T-helper 1 cell treated with Interleukin-12 subunit alpha and Interleukin-12 subunit beta and Interleukin-4 antibody, amounts not matched to agents 30 μg/mL and 1 μg/mL, for 36 hours (primary cell): ENCODE results near the gene EVC.
A peak's percentile ranks its signal among the peaks of the same experiment; 100 is the strongest.

ENCODE experiments used
- H3K27ac Mint-ChIP-seq: one replicate; pipeline ENCODE4 v1.8.0; 2021; ENCODE audit warnings: mild to moderate bottlenecking, mixed read lengths
- H3K27me3 Mint-ChIP-seq: one replicate; pipeline ENCODE4 v1.8.0; 2021; ENCODE audit warnings: low read depth, mixed read lengths
- H3K36me3 Mint-ChIP-seq: one replicate; pipeline ENCODE4 v1.8.0; 2021; ENCODE audit warnings: low read depth, mixed read lengths
- H3K4me1 Mint-ChIP-seq: one replicate; pipeline ENCODE4 v1.8.0; 2021; ENCODE audit warnings: low read depth, mixed read lengths
- H3K4me3 Mint-ChIP-seq: one replicate; pipeline ENCODE4 v1.8.0; 2021; ENCODE audit warnings: mild to moderate bottlenecking, moderate library complexity, mixed read lengths
- H3K9me3 Mint-ChIP-seq: one replicate; pipeline ENCODE4 v1.8.0; 2021; ENCODE audit warnings: mixed read lengths

Gene EVC

DNA sequence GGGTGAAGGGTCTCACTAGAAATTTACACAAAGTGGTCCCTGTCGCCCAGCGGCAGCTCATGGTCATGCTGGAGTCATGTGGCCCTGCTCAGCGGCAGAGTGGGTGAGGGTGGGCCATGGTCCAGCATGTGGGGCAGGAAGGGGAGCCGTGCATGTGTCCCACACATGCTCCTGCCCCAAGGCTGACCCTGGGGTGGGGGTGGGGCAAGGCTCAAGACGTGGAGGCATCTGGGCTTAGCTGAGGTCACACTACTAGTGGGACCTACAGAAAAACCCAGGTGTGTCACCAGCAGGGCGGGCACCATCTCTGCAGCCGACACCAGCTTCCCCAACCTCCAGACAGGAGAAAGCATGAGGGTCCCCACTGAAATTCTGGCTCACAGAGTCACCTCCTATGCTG is 42.4 kb downstream of the EVC start:
- Mint-ChIP-seq H3K4me3 (no peak overlapping the region), H3K4me1 (no peaks in the 10 kb centered on the region), H3K36me3 (no peaks in the 10 kb centered on the region), H3K27me3 (no peaks in the 10 kb centered on the region), H3K9me3 (peaks cover 4% of the 10 kb centered on the region), H3K27ac (no peak overlapping the region)

DNA sequence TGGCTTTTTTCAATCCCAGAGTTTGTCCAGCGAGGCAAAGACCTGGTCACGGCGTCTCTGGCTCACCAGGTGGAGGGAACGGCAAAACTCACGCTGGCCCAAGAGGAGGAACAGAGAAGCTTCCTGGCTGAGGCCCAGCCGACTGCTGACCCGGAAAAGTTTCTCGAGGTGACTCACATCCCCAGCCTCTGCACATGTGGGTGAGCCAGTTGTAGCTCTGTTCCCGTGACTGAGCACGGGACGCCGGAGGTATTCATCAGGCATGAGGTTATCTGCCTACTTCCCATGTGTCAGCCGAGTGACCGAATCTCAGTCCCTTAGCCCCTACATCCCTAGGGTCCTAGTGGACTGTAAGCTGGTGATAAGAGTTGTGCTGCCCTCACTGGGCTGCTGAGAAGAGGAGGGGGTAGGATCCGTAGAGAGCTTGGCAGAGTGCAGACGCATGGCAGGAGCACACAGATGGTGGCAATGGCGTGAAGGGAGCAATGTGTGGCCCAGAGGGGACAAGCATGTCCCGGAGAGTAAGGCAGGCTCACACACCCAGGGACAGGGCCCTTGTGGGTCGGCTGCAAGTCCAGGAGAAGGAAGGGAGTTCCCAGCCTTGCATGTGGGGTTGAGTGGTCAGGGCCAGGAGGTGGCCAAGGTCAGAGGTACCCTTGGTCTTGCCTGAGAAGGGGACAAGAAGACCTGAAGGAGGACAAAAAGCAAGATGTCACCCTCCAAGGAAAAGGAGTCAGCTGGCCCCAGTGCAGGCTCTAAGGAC is 42.9 kb downstream of the EVC start:
- H3K27me3 Mint-ChIP-seq: no peaks in the 10 kb centered on the region
- peaks cover 5% of the 10 kb centered on the region for H3K4me1 Mint-ChIP-seq
- H3K27ac Mint-ChIP-seq: no peak overlapping the region
- no peak overlapping the region for H3K4me3 Mint-ChIP-seq
- peaks cover 4% of the 10 kb centered on the region for H3K9me3 Mint-ChIP-seq
- H3K36me3 Mint-ChIP-seq: no peaks in the 10 kb centered on the region

DNA sequence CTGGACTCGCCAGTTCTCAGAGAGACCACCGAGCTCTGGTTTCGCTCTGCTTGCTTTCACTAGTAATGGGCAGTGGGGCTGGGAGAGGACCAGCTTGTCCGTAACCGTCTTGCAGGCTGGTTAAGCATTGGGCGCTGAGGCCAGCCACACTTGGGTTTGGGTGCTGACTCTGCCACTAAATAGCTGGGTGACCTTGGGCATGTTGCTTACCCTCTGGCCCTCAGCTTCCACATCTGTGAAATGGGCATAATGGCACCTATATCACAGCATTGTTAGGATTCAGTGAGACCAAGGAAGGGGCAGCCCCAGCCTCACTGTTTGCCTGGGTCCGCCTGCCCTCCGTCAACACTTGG is 43.5 kb downstream of the EVC start:
- peaks cover 4% of the 10 kb centered on the region for H3K9me3 Mint-ChIP-seq
- H3K27me3 Mint-ChIP-seq: no peaks in the 10 kb centered on the region
- H3K27ac Mint-ChIP-seq: no peak overlapping the region
- H3K4me1 Mint-ChIP-seq: peaks cover 5% of the 10 kb centered on the region
- H3K4me3 Mint-ChIP-seq: no peak overlapping the region
- no peaks in the 10 kb centered on the region for H3K36me3 Mint-ChIP-seq

- H3K36me3 Mint-ChIP-seq: no peaks in the 10 kb centered on the region
- no peaks in the 10 kb centered on the region for H3K27me3 Mint-ChIP-seq
- H3K27ac Mint-ChIP-seq: no peak overlapping the region
- peaks cover 5% of the 10 kb centered on the region for H3K4me1 Mint-ChIP-seq
- H3K9me3 Mint-ChIP-seq: no peaks in the 10 kb centered on the region
- no peak overlapping the region for H3K4me3 Mint-ChIP-seq
Measured at GRCh38 chr4:5755161-5755560, 44.2 kb downstream of the EVC start.

GRCh38 chr4:5755679-5756078 is 44.7 kb downstream of the EVC start:
- Mint-ChIP-seq H3K4me3 (no peak overlapping the region), H3K36me3 (no peaks in the 10 kb centered on the region), H3K27me3 (no peaks in the 10 kb centered on the region), H3K4me1 (peaks cover 5% of the 10 kb centered on the region), H3K9me3 (no peaks in the 10 kb centered on the region), H3K27ac (no peak overlapping the region)

DNA sequence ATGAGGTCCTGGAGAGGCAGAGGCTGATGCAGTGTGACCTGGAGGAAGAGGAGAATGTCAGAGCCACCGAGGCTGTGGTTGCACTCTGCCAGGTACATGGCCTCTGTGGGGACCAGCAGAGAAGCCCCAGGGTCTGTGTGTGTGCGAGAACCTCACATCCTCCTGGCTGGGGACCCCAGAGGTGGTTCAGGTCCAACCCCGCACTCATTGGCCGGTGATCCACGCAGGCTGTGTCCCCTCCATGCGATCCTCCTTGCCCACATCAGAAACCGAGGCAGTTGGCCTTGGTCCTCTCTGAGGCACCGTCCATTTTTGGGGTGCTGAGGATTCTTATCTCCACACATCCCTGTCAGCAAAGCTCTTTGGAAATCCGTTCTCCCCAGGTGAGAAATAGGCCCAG is 45.3 kb downstream of the EVC start:
- Mint-ChIP-seq H3K4me1 (peaks cover 5% of the 10 kb centered on the region), H3K4me3 (no peak overlapping the region), H3K36me3 (no peaks in the 10 kb centered on the region), H3K27ac (no peak overlapping the region), H3K9me3 (no peaks in the 10 kb centered on the region), H3K27me3 (no peaks in the 10 kb centered on the region)

DNA sequence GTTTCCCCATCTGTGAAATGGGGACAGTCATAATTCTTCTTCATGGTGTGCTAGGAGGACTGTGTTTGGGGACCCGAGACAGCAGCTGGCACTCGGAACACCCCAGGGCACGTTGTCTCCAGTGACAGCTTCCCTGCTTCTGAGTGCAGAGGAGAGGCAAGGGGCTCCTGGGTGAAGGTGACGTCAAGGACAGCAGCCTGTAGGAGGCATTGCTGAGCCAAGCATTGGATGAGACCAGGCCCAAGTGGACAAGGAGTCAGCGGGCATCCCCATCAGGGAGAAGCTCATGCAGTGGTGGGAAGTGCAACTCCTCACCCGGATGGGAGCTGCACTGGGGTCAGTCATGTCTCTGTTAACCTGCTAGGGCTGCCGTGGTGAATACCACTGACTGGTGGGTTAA is 46.1 kb downstream of the EVC start:
- Mint-ChIP-seq H3K4me1 (peaks cover 5% of the 10 kb centered on the region), H3K36me3 (no peaks in the 10 kb centered on the region), H3K9me3 (no peaks in the 10 kb centered on the region), H3K27me3 (no peaks in the 10 kb centered on the region), H3K4me3 (no peak overlapping the region), H3K27ac (no peak overlapping the region)

- Mint-ChIP-seq H3K36me3 (no peaks in the 10 kb centered on the region), H3K4me1 (peaks cover 5% of the 10 kb centered on the region), H3K27me3 (no peaks in the 10 kb centered on the region), H3K9me3 (no peaks in the 10 kb centered on the region), H3K27ac (no peak overlapping the region), H3K4me3 (no peak overlapping the region)
Measured at GRCh38 chr4:5757536-5757935, 46.5 kb downstream of the EVC start.

GRCh38 chr4:5757954-5758353 is 47.0 kb downstream of the EVC start:
- Mint-ChIP-seq H3K9me3 (no peaks in the 10 kb centered on the region), H3K4me3 (no peak overlapping the region), H3K27ac (no peak overlapping the region), H3K36me3 (no peaks in the 10 kb centered on the region), H3K27me3 (no peaks in the 10 kb centered on the region), H3K4me1 (peaks cover 5% of the 10 kb centered on the region)

GRCh38 chr4:5758741-5759140 is 47.7 kb downstream of the EVC start:
- Mint-ChIP-seq H3K9me3 (no peaks in the 10 kb centered on the region), H3K27me3 (no peaks in the 10 kb centered on the region), H3K36me3 (no peaks in the 10 kb centered on the region), H3K4me1 (peaks cover 5% of the 10 kb centered on the region), H3K27ac (peak overlapping the region; percentile 42), H3K4me3 (no peak overlapping the region)

- Mint-ChIP-seq H3K4me1 (peaks cover 5% of the 10 kb centered on the region), H3K27me3 (no peaks in the 10 kb centered on the region), H3K27ac (no peak overlapping the region), H3K4me3 (no peak overlapping the region), H3K9me3 (no peaks in the 10 kb centered on the region), H3K36me3 (no peaks in the 10 kb centered on the region)
Measured at GRCh38 chr4:5759236-5760075, 48.5 kb downstream of the EVC start.

DNA sequence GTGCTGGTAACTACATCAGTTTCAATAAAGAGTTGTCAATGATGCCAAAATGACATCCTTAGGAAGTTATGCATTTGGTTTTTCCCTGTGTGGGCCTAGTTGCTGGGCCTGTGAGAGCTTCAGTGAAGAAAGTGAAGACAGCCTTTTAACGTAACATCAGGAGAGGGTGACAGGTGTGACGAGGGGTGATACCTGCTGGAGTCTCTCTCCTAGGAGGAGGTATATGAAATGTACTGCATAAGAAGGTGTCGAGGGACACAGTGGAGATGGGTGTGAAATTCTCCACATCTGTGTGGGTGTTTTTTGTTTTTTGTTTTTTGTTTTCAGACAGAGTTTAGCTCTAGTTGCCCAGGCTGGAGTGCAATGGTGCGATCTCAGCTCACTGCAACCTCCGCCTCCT is 49.2 kb downstream of the EVC start:
- H3K4me1 Mint-ChIP-seq: peaks cover 5% of the 10 kb centered on the region
- no peaks in the 10 kb centered on the region for H3K9me3 Mint-ChIP-seq
- H3K4me3 Mint-ChIP-seq: no peak overlapping the region
- no peaks in the 10 kb centered on the region for H3K36me3 Mint-ChIP-seq
- no peaks in the 10 kb centered on the region for H3K27me3 Mint-ChIP-seq
- no peak overlapping the region for H3K27ac Mint-ChIP-seq

DNA sequence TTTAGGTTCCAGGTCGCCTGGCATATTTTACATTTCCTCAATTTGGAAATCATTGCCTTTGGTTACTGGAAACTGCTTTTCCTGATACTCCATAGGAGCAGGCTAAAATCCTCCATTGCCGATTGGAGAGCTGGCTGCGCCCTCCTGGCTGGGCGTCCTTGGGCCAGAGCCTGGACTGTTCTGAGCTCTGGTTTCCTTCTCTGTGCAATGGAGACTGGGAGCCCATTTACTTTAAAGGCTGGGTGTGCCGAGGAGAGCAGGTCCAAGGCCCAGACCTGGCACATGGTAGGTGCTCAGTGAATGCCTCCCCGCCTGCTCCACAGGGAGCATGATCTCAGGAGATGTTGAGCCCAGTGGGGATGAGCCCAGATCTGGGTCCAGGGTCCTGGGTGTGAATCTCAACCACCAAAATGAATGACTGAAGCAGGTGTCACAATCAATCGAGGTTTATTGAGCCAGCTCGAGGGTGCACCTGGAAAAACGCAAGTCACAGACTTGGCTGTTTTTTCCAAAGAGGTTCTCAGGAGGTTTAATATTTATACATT is 50.0 kb downstream of the EVC start:
- Mint-ChIP-seq H3K27ac (no peak overlapping the region), H3K4me1 (peaks cover 5% of the 10 kb centered on the region), H3K4me3 (no peak overlapping the region), H3K27me3 (no peaks in the 10 kb centered on the region), H3K36me3 (no peaks in the 10 kb centered on the region), H3K9me3 (no peaks in the 10 kb centered on the region)

GRCh38 chr4:5770051-5770450 is 59.0 kb downstream of the EVC start:
- Mint-ChIP-seq H3K27me3 (no peaks in the 10 kb centered on the region), H3K4me1 (no peaks in the 10 kb centered on the region), H3K27ac (no peak overlapping the region), H3K36me3 (no peaks in the 10 kb centered on the region), H3K4me3 (no peak overlapping the region), H3K9me3 (peaks cover 15% of the 10 kb centered on the region)
